Tibial nerve (tissue), 4 donors: Measurements from ENCODE around the gene CYP19A1. TPM values are rescaled to one million over a fixed set of nuclear protein-coding genes. Genes with fewer than 3 reads are reported as not detected.
"Not testable (repeated sequence)": the region's sequence is repeated elsewhere in the genome, so short reads cannot be mapped to it uniquely, and the experiment has no call there.

ENCODE experiments used
- DNase-seq, 2 donors: peaks; one replicate each; pipeline ENCODE4 v3.0.0-alpha.2; 2019; ENCODE audit warnings: low spot score in 2 of 2
- H3K27ac ChIP-seq, 4 donors: fragments of 200-600 bp; sonication (generic) in 3 of 4; one replicate each; pipeline ENCODE4 v1.5.1; 2017 to 2019; ENCODE audit warnings: mild to moderate bottlenecking in 1 of 4
- H3K27me3 ChIP-seq, 2 donors: fragments of 200-600 bp; sonication (generic) in 1 of 2; one replicate each; pipeline versions ENCODE4 v1.5.1 to v1.6.0; 2017 to 2019
- H3K36me3 ChIP-seq, 3 donors: fragments of 200-600 bp; sonication (generic); one replicate each; pipeline ENCODE4 v1.5.1; 2018 to 2019
- H3K4me1 ChIP-seq, 4 donors: fragments of 200-600 bp; sonication (generic) in 3 of 4; one replicate each; pipeline ENCODE4 v1.5.1; 2017 to 2019
- H3K4me3 ChIP-seq, 4 donors: fragments of 200-600 bp; sonication (generic) in 3 of 4; one replicate each; pipeline ENCODE4 v1.5.1; 2017 to 2019; ENCODE audit warnings: mild to moderate bottlenecking in 1 of 4, moderate library complexity in 1 of 4
- H3K9me3 ChIP-seq, 4 donors: fragments of 200-600 bp; sonication (generic) in 3 of 4; one replicate each; pipeline ENCODE4 v1.5.1; 2017 to 2019
- CTCF ChIP-seq, 5 experiments: fragments of 200-600 bp in 3 of 5; fragments of 450-650 bp in 2 of 5; sonication (generic) in 3 of 5; IDR thresholded peaks; one replicate each; pipeline ENCODE4 v1.5.1; 2016 to 2019; ENCODE audit warnings: antibody characterized with exemption in 5 of 5, mild to moderate bottlenecking in 3 of 5, moderate library complexity in 2 of 5
- EP300 ChIP-seq, 2 donors: sonication (generic); formaldehyde crosslinking; IDR thresholded peaks; one replicate each; pipeline ENCODE4 v1.6.1; 2017; ENCODE audit warnings: antibody characterized with exemption in 2 of 2, mild to moderate bottlenecking in 1 of 2
- POLR2A ChIP-seq, 2 donors: fragments of 450-650 bp; IDR thresholded peaks; one replicate each; pipeline ENCODE4 v1.6.1; 2017; ENCODE audit warnings: antibody characterized with exemption in 2 of 2, mild to moderate bottlenecking in 2 of 2, moderate library complexity in 2 of 2
- WGBS, 2 donors: methylation state at CpG; one replicate each; pipeline ENCODE4 v1.1.5; 2018; 5-methylcytosine and 5-hydroxymethylcytosine counted together
- total RNA-seq, 4 donors: library from RNA; depleted of rRNA; stranded (reverse); fragments of >200 nt; gene quantifications; one replicate each; pipeline ENCODE4 v1.1.0, GENCODE V29; 2016

CYP19A1 gene
- total RNA-seq, 4 donors from 2014 or later, result 6.3 to 124 (median 15.6) TPM

DNA sequence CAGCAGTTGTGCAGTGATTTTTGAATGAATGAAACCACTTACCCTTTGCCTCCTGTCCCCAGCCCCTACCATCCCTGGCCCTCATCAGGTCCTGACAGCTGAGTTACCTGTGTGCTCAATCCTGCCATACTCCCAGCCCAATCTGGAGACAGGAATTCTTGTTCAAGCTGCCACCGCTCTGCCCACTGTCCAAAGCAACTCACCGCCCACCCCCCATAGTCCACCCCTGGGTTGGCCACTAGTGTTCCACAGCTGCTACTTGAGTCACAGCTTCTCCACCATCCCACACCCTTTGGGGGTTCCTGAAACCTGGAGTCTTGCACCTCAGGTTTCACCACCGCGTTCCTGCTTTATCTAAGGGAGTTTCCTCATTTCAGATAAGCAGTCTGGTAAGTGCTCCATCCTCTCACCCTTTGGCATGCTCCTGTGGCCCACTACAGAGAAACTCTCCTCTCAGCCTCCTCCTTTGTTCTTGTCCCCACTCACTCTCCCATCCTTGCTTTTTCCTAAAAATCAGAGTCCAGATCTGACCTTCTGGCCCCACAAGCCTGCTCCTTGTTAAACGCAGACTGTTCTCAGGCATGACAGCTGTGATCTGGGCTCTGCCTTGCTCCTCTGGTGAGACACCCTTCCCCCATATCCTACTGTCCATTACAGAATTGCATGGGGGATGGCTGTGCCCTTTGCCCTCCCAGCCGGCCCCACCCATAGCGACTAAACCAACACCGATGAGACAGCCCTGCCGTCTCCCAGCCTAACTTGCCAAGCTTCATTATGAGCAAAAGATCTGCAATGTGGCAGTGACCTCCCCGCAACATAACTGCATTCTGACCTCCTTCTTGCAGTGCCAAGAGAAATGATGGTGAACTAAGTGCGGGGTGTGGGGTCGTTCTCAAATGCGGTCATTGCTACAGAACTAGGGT is 50.0 kb downstream of the CYP19A1 start:
- Histone ChIP-seq H3K9me3 (no peaks in the 10 kb centered on the region), H3K4me3 (no peak overlapping the region), H3K4me1 (no peaks in the 10 kb centered on the region), H3K27me3 (no peaks in the 10 kb centered on the region), H3K36me3 (no peaks in the 10 kb centered on the region), H3K27ac (no peak overlapping the region)
- DNase-seq, result no peak
- TF ChIP-seq POLR2A (IDR thresholded peaks at IDR 0.05) (no peak), EP300 (IDR thresholded peaks at IDR 0.05) (no peak), CTCF (IDR thresholded peaks at IDR 0.05) (no peak)
- WGBS, 2 donors, result 71 to 75% methylated on average over 13 of the region's 13 CpGs

DNA sequence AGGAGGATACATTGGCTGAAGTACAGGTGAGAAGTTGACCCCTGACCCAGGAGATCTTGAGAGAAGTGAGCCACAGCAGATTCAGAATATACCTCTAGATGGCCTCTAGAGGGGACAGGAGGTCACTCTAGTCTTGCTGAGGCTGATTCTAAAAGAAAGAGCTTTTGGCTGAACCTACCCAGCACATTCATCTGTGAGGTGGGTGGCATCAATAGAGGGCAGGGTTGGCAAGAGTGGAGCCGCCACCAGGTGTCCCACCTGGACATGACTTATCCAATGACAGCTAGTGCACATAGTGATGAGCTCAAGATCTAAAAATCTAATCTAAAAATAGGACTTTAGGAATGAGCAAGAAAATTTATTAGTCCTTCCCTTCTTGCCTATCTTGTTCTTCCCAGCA is 51.6 kb downstream of the CYP19A1 start:
- WGBS, 2 donors, result 87 to 88% methylated on average over 1 of the region's 1 CpG

DNA sequence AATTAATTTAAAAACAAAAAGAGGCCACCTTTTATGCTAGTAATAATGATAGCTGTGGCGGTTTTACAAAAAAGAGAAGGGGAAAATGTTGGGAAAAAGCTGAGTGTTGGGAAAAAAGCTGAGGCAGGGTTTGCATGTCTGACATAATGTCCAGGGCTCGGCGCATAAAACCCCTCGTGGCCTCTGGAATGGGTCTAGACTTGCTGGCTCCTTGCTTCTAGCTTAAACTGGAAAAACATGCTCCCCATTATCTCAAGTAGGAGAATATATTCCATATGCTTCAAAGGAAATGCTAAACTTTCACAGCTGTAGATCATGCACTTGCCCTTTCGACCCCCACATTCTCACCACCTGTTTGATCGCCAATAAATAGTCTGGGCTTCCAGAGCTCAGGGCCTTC is 53.0 kb downstream of the CYP19A1 start:
- no peaks in the 10 kb centered on the region for H3K9me3 ChIP-seq
- DNase-seq, result no peak
- no peak overlapping the region for H3K27ac ChIP-seq
- H3K36me3 ChIP-seq, result no peaks in the 10 kb centered on the region
- no peak overlapping the region for H3K4me3 ChIP-seq
- peaks cover 0 to 11% (median 3%) of the 10 kb centered on the region in 4 donors for H3K4me1 ChIP-seq
- 73 to 84% methylated on average over 6 of the region's 6 CpGs for WGBS, 2 donors
- no peak for TF ChIP-seq EP300 (IDR thresholded peaks at IDR 0.05)
- H3K27me3 ChIP-seq, result no peaks in the 10 kb centered on the region

More for the DNA sequence above, 51.6 kb downstream of the CYP19A1 start:
- Histone ChIP-seq H3K4me3 (no peak overlapping the region), H3K36me3 (no peaks in the 10 kb centered on the region), H3K27ac (no peak overlapping the region), H3K27me3 (no peaks in the 10 kb centered on the region), H3K4me1 (peaks cover 0 to 6% (median 2%) of the 10 kb centered on the region in 4 donors), H3K9me3 (no peaks in the 10 kb centered on the region)
- no peak for DNase-seq
- no peak for TF ChIP-seq POLR2A (IDR thresholded peaks at IDR 0.05)
- TF ChIP-seq CTCF (IDR thresholded peaks at IDR 0.05), result no peak
- TF ChIP-seq EP300 (IDR thresholded peaks at IDR 0.05), result no peak

- Histone ChIP-seq H3K36me3 (no peaks in the 10 kb centered on the region), H3K27ac (no peak overlapping the region), H3K4me3 (no peak overlapping the region), H3K4me1 (peaks cover 0 to 11% (median 3%) of the 10 kb centered on the region in 4 donors), H3K27me3 (no peaks in the 10 kb centered on the region), H3K9me3 (no peaks in the 10 kb centered on the region)
- no peak for DNase-seq
- 94% methylated on average over 6 of the region's 6 CpGs for WGBS, 2 donors
- TF ChIP-seq EP300 (IDR thresholded peaks at IDR 0.05), result no peak
- no peak for TF ChIP-seq CTCF (IDR thresholded peaks at IDR 0.05)
- no peak for TF ChIP-seq POLR2A (IDR thresholded peaks at IDR 0.05)
Measured at GRCh38 chr15:51284871-51285270, 53.5 kb downstream of the CYP19A1 start.

DNA sequence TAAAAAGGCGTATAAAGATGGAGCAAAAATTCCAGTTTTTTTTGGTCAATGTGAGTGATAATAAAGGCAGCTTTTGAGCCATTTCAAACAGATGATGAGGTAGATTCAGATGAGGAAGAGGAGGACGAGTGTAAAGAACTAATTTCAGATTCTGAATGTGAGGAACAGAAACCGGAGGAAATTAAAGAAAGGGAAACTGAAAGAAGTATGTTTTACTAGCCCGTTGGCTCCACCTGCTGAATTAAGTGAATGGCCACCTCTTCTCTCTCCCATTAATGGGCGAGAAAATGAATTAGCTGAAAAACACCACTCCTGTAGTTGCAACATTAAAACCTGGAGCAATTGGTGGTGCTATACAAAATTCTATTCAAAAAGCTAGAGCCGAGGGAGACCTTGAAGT is 55.4 kb downstream of the CYP19A1 start:
- Histone ChIP-seq H3K27ac (peak overlapping the region in 1 of 4 donors; percentile 1), H3K9me3 (no peaks in the 10 kb centered on the region), H3K4me3 (no peak overlapping the region), H3K36me3 (no peaks in the 10 kb centered on the region), H3K4me1 (peaks cover 0 to 11% (median 3%) of the 10 kb centered on the region in 4 donors), H3K27me3 (no peaks in the 10 kb centered on the region)
- TF ChIP-seq CTCF (IDR thresholded peaks at IDR 0.05), result no peak
- DNase-seq, result no peak
- WGBS, 2 donors, result 76 to 78% methylated on average over 6 of the region's 6 CpGs

GRCh38 chr15:51282241-51282640 is 56.2 kb downstream of the CYP19A1 start:
- H3K36me3 ChIP-seq, H3K4me3 ChIP-seq, DNase-seq, H3K9me3 ChIP-seq, H3K27me3 ChIP-seq: not testable (repeated sequence)
- Histone ChIP-seq H3K27ac (peak overlapping the region in 1 of 4 donors; percentile 1), H3K4me1 (peaks cover 0 to 11% (median 3%) of the 10 kb centered on the region in 4 donors)
- WGBS, 2 donors, result 51 to 57% methylated on average over 2 of the region's 2 CpGs
